Skeletal muscle tissue (tissue), 4 donors: ENCODE results near the gene MRPL44. TPM values are rescaled to one million over a fixed set of nuclear protein-coding genes. Genes with fewer than 3 reads are reported as not detected.

Experiments
- H3K27ac ChIP-seq: one replicate; pipeline ENCODE4 v1.7.0; 2013; ENCODE audit warnings: mild to moderate bottlenecking, low read depth, low read length, inconsistent platforms
- H3K27me3 ChIP-seq, 3 donors: one replicate each; pipeline ENCODE4 v1.7.0; 2013; ENCODE audit warnings: low read length in 3 of 3; ENCODE audit not compliant: control insufficient read depth in 3 of 3, insufficient read depth in 3 of 3
- H3K36me3 ChIP-seq, 3 donors: one replicate each; pipeline ENCODE4 v1.7.0; 2013; ENCODE audit warnings: low read length in 3 of 3; ENCODE audit not compliant: control insufficient read depth in 3 of 3, insufficient read depth in 3 of 3
- H3K4me1 ChIP-seq, 3 donors: one replicate each; pipeline ENCODE4 v1.7.0; 2013; ENCODE audit warnings: low read length in 3 of 3, mild to moderate bottlenecking in 3 of 3; ENCODE audit not compliant: control insufficient read depth in 3 of 3, insufficient read depth in 3 of 3
- H3K4me3 ChIP-seq, 3 donors: one replicate each; pipeline ENCODE4 v1.7.0; 2013; ENCODE audit warnings: low read length in 3 of 3
- H3K9ac ChIP-seq, 3 donors: one replicate each; pipeline ENCODE4 v1.7.0; 2013; ENCODE audit warnings: low read length in 3 of 3, mild to moderate bottlenecking in 3 of 3, moderate library complexity in 2 of 3, low read depth in 1 of 3
- H3K9me3 ChIP-seq, 3 donors: one replicate each; pipeline ENCODE4 v1.7.0; 2013; ENCODE audit warnings: low read length in 3 of 3; ENCODE audit not compliant: control insufficient read depth in 3 of 3
- total RNA-seq: library from RNA; depleted of rRNA; stranded (reverse); fragments of >200 nt; gene quantifications from one replicate; pipeline ENCODE4 v1.2.3, GENCODE V29; 2014
- donor health status: Osteomylitis.

Gene MRPL44
- total RNA-seq, 1 donor from 2014 or later = 30.3 TPM

DNA sequence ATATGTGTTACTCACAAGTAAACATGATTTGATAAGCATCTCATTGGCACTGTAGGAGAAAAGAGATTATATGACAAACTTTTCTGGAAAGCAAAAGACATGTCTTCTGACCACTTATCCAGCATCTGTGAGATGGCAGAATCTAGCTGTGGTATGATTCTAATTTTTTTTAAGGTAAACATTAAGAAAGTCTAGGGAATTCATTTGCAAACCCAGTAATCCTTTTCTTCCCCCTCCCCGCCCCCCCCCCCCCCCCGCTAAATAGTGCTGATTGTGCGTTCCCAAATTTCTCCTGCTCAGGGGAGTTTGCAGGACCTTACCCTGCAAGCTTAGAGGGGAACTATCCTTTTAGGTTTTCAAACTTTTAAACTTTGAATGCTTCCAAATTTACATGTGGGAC lies 12.1 kb downstream of the MRPL44 start:
- Histone ChIP-seq H3K36me3 (peaks cover 4 to 11% (median 6%) of the 10 kb centered on the region in 3 donors), H3K9me3 (no peaks in the 10 kb centered on the region), H3K27me3 (no peaks in the 10 kb centered on the region), H3K4me3 (no peak overlapping the region), H3K4me1 (no peaks in the 10 kb centered on the region), H3K9ac (no peak overlapping the region), H3K27ac (no peak overlapping the region)

DNA sequence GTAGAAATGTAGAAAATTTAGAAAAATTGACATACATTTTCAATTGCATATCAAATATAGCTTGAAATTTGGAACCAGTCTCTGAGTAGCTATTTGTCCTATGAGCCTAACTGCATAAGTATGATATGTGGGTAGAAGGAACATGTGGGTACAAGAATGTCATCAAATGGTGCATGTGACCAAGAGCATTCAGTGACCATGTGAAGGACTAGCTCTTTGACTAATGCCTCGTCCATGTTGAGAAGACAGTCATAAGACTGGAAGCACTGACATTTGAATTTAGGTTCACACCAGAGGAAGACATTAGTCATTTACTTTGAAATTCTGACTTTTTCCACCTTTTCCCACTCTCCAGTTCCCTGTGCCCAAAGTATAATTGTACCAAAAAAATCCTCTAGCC lies 12.6 kb downstream of the MRPL44 start:
- no peaks in the 10 kb centered on the region for H3K4me1 ChIP-seq
- H3K9ac ChIP-seq = no peak overlapping the region
- H3K27me3 ChIP-seq = no peaks in the 10 kb centered on the region
- no peak overlapping the region for H3K4me3 ChIP-seq
- H3K27ac ChIP-seq = no peak overlapping the region
- H3K36me3 ChIP-seq = peaks cover 4 to 11% (median 4%) of the 10 kb centered on the region in 3 donors
- H3K9me3 ChIP-seq = no peaks in the 10 kb centered on the region

- Histone ChIP-seq H3K36me3 (peaks cover 4 to 11% (median 4%) of the 10 kb centered on the region in 3 donors), H3K9ac (no peak overlapping the region), H3K27ac (no peak overlapping the region), H3K9me3 (no peaks in the 10 kb centered on the region), H3K4me3 (no peak overlapping the region), H3K4me1 (no peaks in the 10 kb centered on the region), H3K27me3 (no peaks in the 10 kb centered on the region)
Observed at GRCh38 chr2:223970343-223971128, 13.3 kb downstream of the MRPL44 start.

- Histone ChIP-seq H3K9ac (no peak overlapping the region), H3K9me3 (no peaks in the 10 kb centered on the region), H3K36me3 (peaks cover 2 to 8% (median 3%) of the 10 kb centered on the region in 3 donors), H3K4me3 (no peak overlapping the region), H3K27ac (no peak overlapping the region), H3K4me1 (no peaks in the 10 kb centered on the region), H3K27me3 (no peaks in the 10 kb centered on the region)
Observed at GRCh38 chr2:223971731-223972130, 14.5 kb downstream of the MRPL44 start.

GRCh38 chr2:223972656-223973102 lies 15.4 kb downstream of the MRPL44 start:
- H3K9ac ChIP-seq = no peak overlapping the region
- no peaks in the 10 kb centered on the region for H3K4me1 ChIP-seq
- H3K4me3 ChIP-seq = no peak overlapping the region
- no peak overlapping the region for H3K27ac ChIP-seq
- H3K27me3 ChIP-seq = no peaks in the 10 kb centered on the region
- H3K9me3 ChIP-seq = no peaks in the 10 kb centered on the region
- H3K36me3 ChIP-seq = peaks cover 0 to 4% (median 0%) of the 10 kb centered on the region in 3 donors

GRCh38 chr2:223973606-223974005 lies 16.3 kb downstream of the MRPL44 start:
- H3K4me3 ChIP-seq = no peak overlapping the region
- H3K36me3 ChIP-seq = peaks cover 0 to 4% (median 0%) of the 10 kb centered on the region in 3 donors
- no peaks in the 10 kb centered on the region for H3K27me3 ChIP-seq
- H3K27ac ChIP-seq = no peak overlapping the region
- H3K9ac ChIP-seq = no peak overlapping the region
- no peaks in the 10 kb centered on the region for H3K4me1 ChIP-seq
- no peaks in the 10 kb centered on the region for H3K9me3 ChIP-seq

GRCh38 chr2:223976635-223977226 lies 19.5 kb downstream of the MRPL44 start:
- Histone ChIP-seq H3K4me3 (no peak overlapping the region), H3K9me3 (no peaks in the 10 kb centered on the region), H3K9ac (no peak overlapping the region), H3K36me3 (peaks cover 0 to 4% (median 3%) of the 10 kb centered on the region in 3 donors), H3K27me3 (no peaks in the 10 kb centered on the region), H3K27ac (no peak overlapping the region), H3K4me1 (no peaks in the 10 kb centered on the region)

DNA sequence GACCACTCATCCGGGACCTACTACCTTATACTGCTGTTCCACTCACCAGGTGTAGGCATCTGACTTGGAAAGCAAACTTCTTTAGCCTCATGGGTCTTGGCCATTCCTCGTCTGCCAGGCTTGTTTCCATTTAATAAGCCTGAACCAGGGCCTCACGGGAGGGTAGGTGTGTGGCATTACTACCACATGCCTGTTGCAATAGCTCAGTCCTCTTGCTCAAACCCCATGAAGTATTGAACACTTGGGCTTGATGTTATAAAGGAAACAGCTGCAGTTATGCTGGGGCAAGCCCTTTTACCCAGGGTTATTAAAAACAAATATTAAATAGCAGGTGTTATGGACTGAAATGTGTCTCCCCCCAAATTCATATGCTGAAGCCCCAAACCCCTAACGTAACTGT lies 21.2 kb downstream of the MRPL44 start:
- no peaks in the 10 kb centered on the region for H3K27me3 ChIP-seq
- no peaks in the 10 kb centered on the region for H3K9me3 ChIP-seq
- H3K4me3 ChIP-seq = no peak overlapping the region
- no peaks in the 10 kb centered on the region for H3K4me1 ChIP-seq
- H3K9ac ChIP-seq = no peak overlapping the region
- H3K36me3 ChIP-seq = peaks cover 0 to 4% (median 3%) of the 10 kb centered on the region in 3 donors
- no peak overlapping the region for H3K27ac ChIP-seq

- no peak overlapping the region for H3K4me3 ChIP-seq
- H3K4me1 ChIP-seq = no peaks in the 10 kb centered on the region
- H3K27me3 ChIP-seq = no peaks in the 10 kb centered on the region
- H3K27ac ChIP-seq = no peak overlapping the region
- no peaks in the 10 kb centered on the region for H3K9me3 ChIP-seq
- H3K9ac ChIP-seq = no peak overlapping the region
- peaks cover 0 to 8% (median 3%) of the 10 kb centered on the region in 3 donors for H3K36me3 ChIP-seq
Observed at GRCh38 chr2:223979730-223980396, 22.6 kb downstream of the MRPL44 start.

- Histone ChIP-seq H3K9me3 (no peaks in the 10 kb centered on the region), H3K36me3 (peaks cover 0 to 8% (median 3%) of the 10 kb centered on the region in 3 donors), H3K27ac (no peak overlapping the region), H3K4me3 (no peak overlapping the region), H3K4me1 (no peaks in the 10 kb centered on the region), H3K9ac (no peak overlapping the region), H3K27me3 (no peaks in the 10 kb centered on the region)
Observed at GRCh38 chr2:223980397-223980735, 23.1 kb downstream of the MRPL44 start.
